AG09319 (cell line): Measurements from ENCODE around the gene MEGF9.

Experiments
- DNase-seq: peaks from one replicate; pipeline ENCODE4 v3.0.0-alpha.2; 2010; ENCODE audit warnings: low read depth; ENCODE audit errors: extremely low read depth
- CTCF ChIP-seq: IDR thresholded peaks from 2 replicates; pipeline ENCODE4 v1.5.1; 2011; ENCODE audit warnings: low read depth, mild to moderate bottlenecking, inconsistent platforms, low read length, moderate library complexity

MEGF9 gene

DNA sequence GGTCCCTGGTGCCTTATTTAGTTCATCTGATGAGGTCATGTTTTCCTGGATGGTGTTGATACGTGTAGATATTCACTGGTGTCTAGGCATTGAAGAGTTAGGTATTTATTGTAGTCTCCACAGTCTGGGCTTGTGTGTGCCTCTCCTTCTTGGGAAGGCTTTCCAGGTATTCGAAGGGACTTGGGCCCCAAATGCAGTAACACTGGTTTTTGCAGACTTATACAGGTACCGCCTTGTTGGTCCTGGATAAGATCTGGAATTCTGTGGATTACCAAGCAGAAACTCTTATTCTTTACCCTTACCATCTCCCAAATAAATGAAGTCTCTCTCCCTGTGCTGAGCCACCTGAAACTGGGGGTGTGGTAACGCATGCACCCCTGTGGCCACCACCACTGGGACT, 34.1 kb downstream of the MEGF9 start:
- DNase-seq = no peak
- TF ChIP-seq CTCF = no peak

DNA sequence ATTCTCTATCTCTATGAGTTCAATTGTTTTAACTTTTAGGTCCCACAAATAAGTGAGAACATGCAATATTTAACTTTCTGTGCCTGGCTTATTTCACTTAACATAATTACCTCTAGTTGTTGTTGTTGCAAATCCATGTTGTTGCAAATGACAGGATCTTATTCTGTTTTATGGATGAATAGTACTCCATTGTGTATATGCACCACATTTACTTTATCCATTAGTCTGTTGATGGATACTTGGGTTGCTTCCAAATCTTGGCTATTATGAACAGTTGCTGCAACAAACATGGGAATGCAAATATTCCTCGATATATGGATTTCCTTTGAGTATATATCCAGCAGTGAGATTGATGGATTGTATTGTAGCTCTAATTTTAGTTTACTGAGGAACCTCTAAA, 36.3 kb downstream of the MEGF9 start:
- no peak for TF ChIP-seq CTCF
- no peak for DNase-seq

- TF ChIP-seq CTCF = no peak
These were observed 37.4 kb downstream of the MEGF9 start for GRCh38 chr9:120676767-120677402.

DNA sequence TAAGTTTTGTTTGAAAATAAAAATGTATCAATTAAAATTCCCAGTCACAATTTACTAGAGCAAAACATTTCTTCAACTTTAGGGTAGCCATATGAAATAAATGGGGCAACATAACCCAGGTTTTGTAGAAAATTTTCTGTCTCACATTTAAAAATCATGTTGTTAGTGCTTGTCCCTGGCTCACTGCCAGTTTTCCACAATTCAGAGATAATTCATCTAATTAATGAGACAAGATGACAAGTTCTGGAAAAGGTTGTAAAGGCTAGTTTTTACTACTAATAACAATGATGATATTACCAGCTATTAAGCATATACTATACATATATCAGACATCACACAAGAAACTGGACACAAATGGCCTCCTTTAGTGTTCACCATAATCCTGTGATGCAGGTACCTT, 45.9 kb downstream of the MEGF9 start:
- DNase-seq = no peak
- TF ChIP-seq CTCF = no peak

More at GRCh38 chr9:120676767-120677402, 37.4 kb downstream of the MEGF9 start:
- no peak for DNase-seq

- DNase-seq = no peak
- no peak for TF ChIP-seq CTCF
These were observed 50.3 kb downstream of the MEGF9 start for GRCh38 chr9:120663950-120664349.

DNA sequence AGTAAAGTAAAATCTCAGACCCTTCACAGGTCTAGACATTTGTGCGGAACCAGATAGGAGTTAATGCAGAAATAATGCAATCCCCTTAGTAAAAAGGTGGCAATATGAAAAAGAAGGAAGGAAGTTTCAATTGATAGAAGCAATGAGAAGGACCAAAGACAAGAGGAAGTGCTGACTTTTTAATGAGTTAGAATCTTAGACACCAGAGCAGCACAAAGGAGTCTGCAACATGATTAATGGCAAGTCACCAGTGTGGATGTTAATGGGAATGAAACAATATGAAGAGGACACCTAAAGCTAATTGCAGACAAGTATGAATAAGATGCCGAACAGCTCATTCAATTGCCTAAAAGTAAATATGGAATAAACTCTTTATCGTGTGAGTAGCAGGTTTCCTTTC, 50.9 kb downstream of the MEGF9 start:
- TF ChIP-seq CTCF = no peak

GRCh38 chr9:120662513-120662912, 51.8 kb downstream of the MEGF9 start:
- DNase-seq = no peak
- TF ChIP-seq CTCF = no peak

More for the DNA sequence above, 50.9 kb downstream of the MEGF9 start:
- DNase-seq = no peak
